GM18517 (cell line): Measurements from ENCODE around the gene TTC28.
"Not testable (repeated sequence)": the region's sequence is repeated elsewhere in the genome, so short reads cannot be mapped to it uniquely, and the experiment has no call there.

Source experiments
- ATAC-seq: cut with Tn5 transposase; IDR thresholded peaks from one replicate; pipeline ENCODE4 v1.9.1; 2021; ENCODE audit warnings: mild to moderate bottlenecking, moderate library complexity; ENCODE audit not compliant: unreplicated experiment

The TTC28 gene

DNA sequence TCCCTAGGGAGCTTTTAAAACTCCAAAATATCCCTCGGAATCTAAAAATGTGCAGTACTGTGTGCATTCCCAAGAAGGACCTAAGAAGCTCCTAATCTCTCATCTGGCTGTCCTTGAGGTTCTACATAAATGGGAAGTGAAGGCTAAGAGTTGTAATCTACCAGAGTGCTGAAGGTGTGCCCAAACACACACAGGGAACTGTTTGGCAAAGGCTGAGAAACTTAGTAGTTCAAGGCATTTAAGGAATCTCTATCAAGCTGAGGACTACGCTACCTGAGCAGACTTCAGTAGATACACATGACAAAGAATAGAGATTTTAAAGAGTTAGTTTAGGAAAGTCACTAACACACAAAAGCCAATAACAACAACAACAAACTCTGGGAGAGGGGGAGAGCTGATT is 71.1 kb downstream of the TTC28 start:
- no peak for ATAC-seq

DNA sequence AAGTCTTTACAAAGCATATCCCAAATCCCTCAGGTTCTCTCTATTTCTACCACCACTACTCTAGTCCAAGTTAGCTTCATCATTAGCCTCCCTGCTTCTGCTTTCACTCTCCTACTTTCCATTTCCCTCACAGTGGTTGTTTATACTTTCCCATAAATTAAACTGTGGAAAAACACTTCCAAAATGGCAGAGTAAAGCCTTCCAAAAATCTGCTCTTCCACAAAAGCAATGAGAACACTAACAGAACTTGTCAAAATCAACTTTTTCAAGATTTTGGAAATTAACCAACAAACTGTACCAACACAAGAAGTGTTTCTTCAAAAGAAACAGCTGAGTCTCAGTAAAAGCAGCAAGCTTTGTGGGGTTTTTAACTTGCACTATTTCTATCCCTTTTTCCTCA is 71.8 kb downstream of the TTC28 start:
- ATAC-seq = no peak

DNA sequence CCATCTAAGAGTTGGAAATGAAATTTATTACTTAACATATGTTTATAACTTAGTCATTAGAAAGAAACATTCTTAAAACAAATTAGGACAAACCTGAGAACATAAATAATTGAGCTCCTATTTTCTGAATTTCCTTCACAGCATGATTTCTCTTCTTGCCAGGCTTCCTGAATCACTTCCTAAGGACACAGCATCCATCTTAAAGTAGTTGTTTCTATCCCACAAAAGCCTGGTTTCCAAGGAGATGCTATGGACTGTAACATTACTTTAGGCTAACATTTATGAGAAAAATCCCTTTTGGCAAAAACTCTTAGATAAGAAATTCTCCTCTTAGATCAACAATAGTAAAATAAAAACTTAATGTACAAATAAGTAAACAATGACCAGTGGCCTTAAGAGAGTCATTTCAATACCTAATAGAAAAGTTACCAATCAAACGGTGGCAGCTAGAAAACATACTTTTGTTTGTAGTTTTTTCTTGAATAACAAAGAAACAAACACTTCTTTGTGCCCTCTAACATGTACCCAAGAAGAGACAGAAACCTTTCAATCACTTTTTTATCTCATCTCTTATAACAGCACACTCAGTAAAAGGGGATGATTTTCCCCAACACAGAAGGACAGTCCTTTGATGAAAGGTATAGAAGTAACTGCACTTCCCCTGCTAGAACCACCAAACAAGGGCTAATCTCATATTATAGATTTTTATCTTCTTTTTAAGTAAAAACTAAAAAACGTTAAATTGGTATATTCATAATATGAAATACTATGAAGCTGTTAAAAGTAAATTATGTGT is 74.5 kb downstream of the TTC28 start:
- ATAC-seq = no peak

- no peak for ATAC-seq
Observed at GRCh38 chr22:28601915-28602314, 77.7 kb downstream of the TTC28 start.

- no peak for ATAC-seq
Observed at GRCh38 chr22:28600546-28601143, 79.0 kb downstream of the TTC28 start.

DNA sequence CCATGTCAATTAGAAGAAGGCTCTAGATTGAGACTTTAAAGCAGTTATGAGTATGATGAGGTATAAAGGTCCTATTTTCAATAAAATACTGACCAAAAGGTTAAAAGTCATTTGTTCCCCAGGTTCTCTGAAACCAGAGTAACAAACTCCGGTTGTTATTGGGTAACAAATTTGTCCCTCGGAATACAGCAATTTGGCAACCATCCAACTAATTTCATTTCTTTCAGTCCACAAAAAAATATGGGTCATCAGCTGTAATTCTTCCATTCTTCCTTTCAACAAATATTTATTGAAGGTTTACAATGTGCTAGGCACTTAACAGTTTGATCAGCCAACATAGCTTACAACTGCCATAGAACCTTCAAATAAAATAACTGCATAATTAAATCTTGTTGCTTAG is 79.9 kb downstream of the TTC28 start:
- ATAC-seq = no peak

DNA sequence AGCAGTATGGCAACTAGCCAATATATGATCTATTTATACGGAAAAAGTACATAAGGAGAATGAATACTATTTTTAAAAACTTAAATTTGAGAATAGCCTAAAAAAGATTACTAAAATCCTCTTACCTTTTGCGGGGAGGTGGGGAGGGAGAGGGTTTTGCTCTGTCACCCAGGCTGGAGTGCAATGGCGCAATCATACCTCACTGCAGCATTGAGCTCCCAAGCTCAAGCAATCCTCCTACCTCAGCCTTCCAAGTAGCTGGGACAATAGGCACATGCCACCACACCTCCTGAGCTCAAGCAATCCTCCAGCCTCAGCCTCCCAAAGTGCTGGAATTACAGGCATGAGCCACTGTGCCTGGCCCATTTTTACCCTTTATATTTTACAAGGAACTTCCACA is 82.0 kb downstream of the TTC28 start:
- no peak for ATAC-seq

GRCh38 chr22:28594797-28595462 is 84.7 kb downstream of the TTC28 start:
- no peak for ATAC-seq

GRCh38 chr22:28594076-28594796 is 85.4 kb downstream of the TTC28 start:
- ATAC-seq = no peak

DNA sequence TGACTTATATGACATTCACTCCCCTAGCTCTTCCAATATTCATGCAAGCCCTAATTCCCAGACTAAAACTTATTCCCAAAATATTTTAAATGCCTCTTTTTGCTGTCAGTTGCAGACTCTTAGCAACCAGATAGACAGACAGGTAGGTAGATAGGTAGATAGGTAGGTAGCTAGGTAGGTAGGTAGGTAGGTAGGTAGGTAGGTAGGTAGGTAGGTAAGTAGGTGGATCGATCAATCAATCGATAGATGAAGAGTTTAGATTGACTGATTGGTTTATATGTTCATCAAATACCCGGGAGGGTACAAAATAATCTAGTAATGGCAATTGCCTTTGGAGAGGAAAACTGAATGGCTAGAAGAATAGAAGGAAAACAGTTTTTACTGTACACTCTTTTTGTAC is 86.3 kb downstream of the TTC28 start:
- ATAC-seq = no peak

GRCh38 chr22:28589102-28589750 is 90.4 kb downstream of the TTC28 start:
- no peak for ATAC-seq

DNA sequence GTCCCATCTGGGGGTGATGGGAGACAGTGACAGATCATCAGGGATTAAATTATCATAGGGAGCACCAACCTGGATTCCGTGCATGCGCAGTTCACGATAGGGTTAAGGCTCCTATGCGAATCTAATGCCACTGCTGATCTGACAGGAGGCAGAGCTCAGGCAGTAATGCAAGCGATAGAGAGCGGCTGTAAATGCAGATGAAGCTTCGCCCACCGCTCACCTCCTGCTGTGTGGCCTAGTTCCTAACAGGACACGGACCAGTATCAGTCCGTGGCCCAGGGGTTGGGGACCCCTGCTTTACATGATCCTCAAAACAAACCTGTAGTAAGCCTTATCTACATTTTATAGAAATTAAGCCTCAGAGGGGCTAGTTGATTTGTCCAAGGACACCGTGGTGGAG is 94.3 kb downstream of the TTC28 start:
- no peak for ATAC-seq

GRCh38 chr22:28582806-28583205 is 96.8 kb downstream of the TTC28 start:
- no peak for ATAC-seq

DNA sequence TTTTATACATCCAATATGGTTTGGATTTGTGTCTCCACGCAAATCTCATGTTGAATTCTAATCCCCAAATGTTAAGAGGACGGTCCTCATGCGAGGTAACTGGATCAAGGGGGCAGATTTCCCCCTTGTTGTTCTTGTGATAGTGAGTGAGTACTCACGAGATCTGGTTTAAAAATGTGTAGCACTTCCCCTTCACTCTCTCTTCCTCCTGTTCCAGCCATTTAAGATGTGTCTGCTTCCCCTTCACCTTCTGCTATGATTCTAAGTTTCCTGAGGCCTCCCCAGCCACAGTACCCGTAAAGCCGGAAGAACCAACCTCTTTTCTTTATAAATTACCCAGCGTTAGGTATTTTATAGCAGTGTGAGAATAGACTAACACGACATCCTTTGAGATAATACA is 98.6 kb downstream of the TTC28 start:
- ATAC-seq = no peak

DNA sequence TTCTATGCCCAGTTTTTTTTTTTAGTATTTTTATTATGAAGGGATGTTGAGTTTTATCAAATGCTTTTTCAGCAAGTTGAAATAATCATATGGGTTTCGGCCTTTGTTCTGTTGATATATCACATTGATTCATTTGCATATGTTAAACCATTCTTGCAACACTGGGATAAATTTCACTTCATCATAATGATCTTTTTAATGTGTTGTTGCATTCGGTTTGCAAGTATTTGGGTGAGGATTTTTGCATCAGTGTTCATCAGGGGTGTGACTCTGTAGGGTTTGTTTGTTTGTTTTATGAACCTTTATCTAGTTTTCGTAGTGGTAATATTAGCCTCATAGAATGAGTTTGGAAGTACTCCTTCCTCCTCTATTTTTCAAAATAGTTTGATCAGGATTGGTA is 103.5 kb downstream of the TTC28 start:
- no peak for ATAC-seq

DNA sequence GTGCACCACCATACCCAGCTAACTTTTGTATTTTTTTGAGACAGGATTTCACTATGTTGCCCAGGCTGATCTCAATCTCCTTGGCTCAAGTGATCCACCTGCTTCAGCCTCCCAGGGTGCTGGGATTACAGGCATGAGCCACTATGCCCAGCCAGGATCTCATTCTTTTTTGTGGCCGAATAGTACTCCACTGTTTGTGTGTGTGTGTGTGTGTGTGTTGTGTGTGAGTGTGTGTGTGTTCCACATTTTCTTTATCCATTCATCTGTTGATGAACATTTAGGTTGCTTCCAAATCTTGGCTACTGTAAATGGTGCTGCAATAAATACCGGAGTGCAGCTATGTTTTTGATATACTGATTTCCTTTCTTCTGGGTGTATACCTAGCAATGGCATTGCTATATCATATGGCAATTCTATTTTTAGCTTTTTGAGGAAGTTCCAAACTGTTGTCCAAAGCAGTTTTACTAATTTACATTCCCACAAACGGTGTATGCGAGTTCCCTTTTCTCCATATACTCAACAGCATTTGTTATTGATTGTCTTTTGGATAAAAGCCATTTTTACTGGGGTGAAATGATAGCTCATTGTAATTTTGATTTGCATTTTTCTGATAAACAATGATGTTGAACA is 105.4 kb downstream of the TTC28 start:
- no peak for ATAC-seq

GRCh38 chr22:28570696-28571373 is 108.8 kb downstream of the TTC28 start:
- no peak for ATAC-seq

DNA sequence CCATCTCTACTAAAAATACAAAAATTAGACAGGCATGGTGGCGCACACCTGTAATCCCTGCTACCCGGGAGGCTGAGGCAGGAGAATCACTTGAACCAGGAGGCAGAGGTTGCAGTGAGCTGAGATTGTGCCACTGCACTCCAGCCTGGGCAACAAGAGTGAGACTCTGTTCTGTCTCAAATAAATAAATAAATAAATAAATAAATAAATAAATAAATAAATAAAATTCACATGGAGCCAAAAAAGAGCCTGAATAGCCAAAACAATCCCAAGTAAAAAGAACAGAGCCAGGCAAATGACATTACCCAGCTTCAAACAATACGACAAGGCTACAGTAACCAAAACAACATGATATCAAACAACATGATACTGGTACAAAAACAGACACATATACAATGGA is 110.7 kb downstream of the TTC28 start:
- not testable (repeated sequence) for ATAC-seq

GRCh38 chr22:28568099-28568498 is 111.5 kb downstream of the TTC28 start:
- no peak for ATAC-seq

DNA sequence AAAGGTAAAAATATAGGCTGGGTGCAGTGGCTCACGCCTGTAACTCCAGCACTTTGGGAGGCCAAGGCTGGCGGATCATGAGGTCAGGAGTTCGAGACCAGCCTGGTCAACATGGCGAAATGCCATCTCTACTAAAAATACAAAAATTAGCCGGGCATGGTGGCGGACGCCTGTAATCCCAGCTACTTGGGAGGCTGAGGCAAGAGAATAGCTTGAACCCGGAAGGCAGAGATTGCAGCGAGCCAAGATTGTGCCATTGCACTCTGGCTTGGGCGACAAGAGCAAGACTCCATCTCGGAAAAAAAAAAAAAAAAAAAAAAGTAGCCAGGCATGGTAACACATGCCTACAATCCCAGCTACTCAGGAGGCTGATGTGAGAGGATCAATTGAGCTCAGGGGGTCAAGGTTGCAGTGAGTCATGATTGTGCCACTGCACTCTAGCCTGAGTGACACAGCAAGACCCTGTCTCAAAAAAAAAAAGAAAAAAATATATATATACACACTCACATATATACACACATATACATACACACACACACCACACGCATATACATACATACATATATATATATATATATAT is 112.6 kb downstream of the TTC28 start:
- ATAC-seq = not testable (repeated sequence)
